ENCODE results near the gene XPO5.
"Not testable (repeated sequence)": the region's sequence is repeated elsewhere in the genome, so short reads cannot be mapped to it uniquely, and the experiment has no call there.

The XPO5 gene

GRCh38 chr6:43540507-43540906 lies 35.3 kb downstream of the XPO5 start:
- no peak overlapping the region for H3K4me3 ChIP-seq (ENCODE audit: control insufficient read depth in 1 of 7, extremely low read depth in 1 of 7, insufficient read depth in 4 of 7, low read depth in 2 of 7, low read length in 6 of 7)
- H3K9me3 ChIP-seq (ENCODE audit: control extremely low read depth in 1 of 5, control insufficient read depth in 4 of 5, insufficient read depth in 2 of 5, low read depth in 1 of 5, low read length in 4 of 5), result no peaks in the 10 kb centered on the region
- no peak overlapping the region for H3K27ac ChIP-seq (ENCODE audit: insufficient read depth in 1 of 2, low read depth in 1 of 2, low read length in 2 of 2, poor library complexity in 1 of 2, severe bottlenecking in 2 of 2)
- peaks cover 22 to 61% (median 42%) of the 10 kb centered on the region in 4 experiments for H3K36me3 ChIP-seq (ENCODE audit: control insufficient read depth in 4 of 4, insufficient read depth in 4 of 4, low read length in 3 of 4)
- CTCF ChIA-PET, result no interaction called here
- POLR2A ChIA-PET, result no interaction called here
- H3K4me1 ChIP-seq (ENCODE audit: control extremely low read depth in 1 of 4, control insufficient read depth in 4 of 4, insufficient read depth in 4 of 4, low read length in 3 of 4), result no peaks in the 10 kb centered on the region
- DNase-seq, result no peak
- H3K27me3 ChIP-seq (replicated peaks in 2 of 5; ENCODE audit: control insufficient read depth in 4 of 5, insufficient read depth in 5 of 5, low read length in 4 of 5), result no peaks in the 10 kb centered on the region
- 100% methylated on average over 4 of the region's 5 CpGs for WGBS (ENCODE audit: insufficient coverage)

- H3K9me3 ChIP-seq (ENCODE audit: control extremely low read depth in 1 of 5, control insufficient read depth in 4 of 5, insufficient read depth in 2 of 5, low read depth in 1 of 5, low read length in 4 of 5); DNase-seq; POLR2A ChIA-PET; H3K4me3 ChIP-seq (ENCODE audit: control insufficient read depth in 1 of 7, extremely low read depth in 1 of 7, insufficient read depth in 4 of 7, low read depth in 2 of 7, low read length in 6 of 7); CTCF ChIA-PET; H3K4me1 ChIP-seq (ENCODE audit: control extremely low read depth in 1 of 4, control insufficient read depth in 4 of 4, insufficient read depth in 4 of 4, low read length in 3 of 4); H3K27ac ChIP-seq (ENCODE audit: insufficient read depth in 1 of 2, low read depth in 1 of 2, low read length in 2 of 2, poor library complexity in 1 of 2, severe bottlenecking in 2 of 2); H3K27me3 ChIP-seq (replicated peaks in 2 of 5; ENCODE audit: control insufficient read depth in 4 of 5, insufficient read depth in 5 of 5, low read length in 4 of 5): not testable (repeated sequence)
- WGBS (ENCODE audit: insufficient coverage), result 98% methylated on average over 19 of the region's 20 CpGs
- peaks cover 18 to 57% (median 38%) of the 10 kb centered on the region in 4 experiments for H3K36me3 ChIP-seq (ENCODE audit: control insufficient read depth in 4 of 4, insufficient read depth in 4 of 4, low read length in 3 of 4)
These were observed 36.4 kb downstream of the XPO5 start for GRCh38 chr6:43539409-43539808.

- WGBS (ENCODE audit: insufficient coverage), result 97% methylated on average over 5 of the region's 17 CpGs
- H3K27me3 ChIP-seq (replicated peaks in 2 of 5; ENCODE audit: control insufficient read depth in 4 of 5, insufficient read depth in 5 of 5, low read length in 4 of 5); H3K27ac ChIP-seq (ENCODE audit: insufficient read depth in 1 of 2, low read depth in 1 of 2, low read length in 2 of 2, poor library complexity in 1 of 2, severe bottlenecking in 2 of 2); POLR2A ChIA-PET; DNase-seq; H3K9me3 ChIP-seq (ENCODE audit: control extremely low read depth in 1 of 5, control insufficient read depth in 4 of 5, insufficient read depth in 2 of 5, low read depth in 1 of 5, low read length in 4 of 5); H3K4me1 ChIP-seq (ENCODE audit: control extremely low read depth in 1 of 4, control insufficient read depth in 4 of 4, insufficient read depth in 4 of 4, low read length in 3 of 4); H3K4me3 ChIP-seq (ENCODE audit: control insufficient read depth in 1 of 7, extremely low read depth in 1 of 7, insufficient read depth in 4 of 7, low read depth in 2 of 7, low read length in 6 of 7): not testable (repeated sequence)
- peaks cover 16 to 55% (median 39%) of the 10 kb centered on the region in 4 experiments for H3K36me3 ChIP-seq (ENCODE audit: control insufficient read depth in 4 of 4, insufficient read depth in 4 of 4, low read length in 3 of 4)
- CTCF ChIA-PET, result interaction anchor here (1.4 kb wide), 1 partner anchor 33 kb away, joined by 3 read pairs; no protein-coding TSS in a partner anchor
These were observed 36.9 kb downstream of the XPO5 start for GRCh38 chr6:43538986-43539385.

GRCh38 chr6:43532201-43532600 lies 43.6 kb downstream of the XPO5 start:
- DNase-seq, result no peak
- H3K27me3 ChIP-seq (replicated peaks in 2 of 5; ENCODE audit: control insufficient read depth in 4 of 5, insufficient read depth in 5 of 5, low read length in 4 of 5), result no peaks in the 10 kb centered on the region
- H3K9me3 ChIP-seq (ENCODE audit: control extremely low read depth in 1 of 5, control insufficient read depth in 4 of 5, insufficient read depth in 2 of 5, low read depth in 1 of 5, low read length in 4 of 5), result no peaks in the 10 kb centered on the region
- ChIA-PET CTCF (no interaction called here), POLR2A (no interaction called here)
- H3K27ac ChIP-seq (ENCODE audit: insufficient read depth in 1 of 2, low read depth in 1 of 2, low read length in 2 of 2, poor library complexity in 1 of 2, severe bottlenecking in 2 of 2), result no peak overlapping the region
- no peak overlapping the region for H3K4me3 ChIP-seq (ENCODE audit: control insufficient read depth in 1 of 7, extremely low read depth in 1 of 7, insufficient read depth in 4 of 7, low read depth in 2 of 7, low read length in 6 of 7)
- H3K4me1 ChIP-seq (ENCODE audit: control extremely low read depth in 1 of 4, control insufficient read depth in 4 of 4, insufficient read depth in 4 of 4, low read length in 3 of 4), result no peaks in the 10 kb centered on the region
- WGBS (ENCODE audit: insufficient coverage), result no CpG with 5 or more reads among the region's 1 CpG
- peaks cover 16 to 76% (median 54%) of the 10 kb centered on the region in 4 experiments for H3K36me3 ChIP-seq (ENCODE audit: control insufficient read depth in 4 of 4, insufficient read depth in 4 of 4, low read length in 3 of 4)

- Histone ChIP-seq H3K27me3 (replicated peaks in 2 of 5; ENCODE audit: control insufficient read depth in 4 of 5, insufficient read depth in 5 of 5, low read length in 4 of 5) (no peaks in the 10 kb centered on the region), H3K36me3 (ENCODE audit: control insufficient read depth in 4 of 4, insufficient read depth in 4 of 4, low read length in 3 of 4) (peaks cover 30 to 96% (median 87%) of the 10 kb centered on the region in 4 experiments), H3K4me1 (ENCODE audit: control extremely low read depth in 1 of 4, control insufficient read depth in 4 of 4, insufficient read depth in 4 of 4, low read length in 3 of 4) (no peaks in the 10 kb centered on the region), H3K27ac (ENCODE audit: insufficient read depth in 1 of 2, low read depth in 1 of 2, low read length in 2 of 2, poor library complexity in 1 of 2, severe bottlenecking in 2 of 2) (no peak overlapping the region), H3K4me3 (ENCODE audit: control insufficient read depth in 1 of 7, extremely low read depth in 1 of 7, insufficient read depth in 4 of 7, low read depth in 2 of 7, low read length in 6 of 7) (no peak overlapping the region), H3K9me3 (ENCODE audit: control extremely low read depth in 1 of 5, control insufficient read depth in 4 of 5, insufficient read depth in 2 of 5, low read depth in 1 of 5, low read length in 4 of 5) (no peaks in the 10 kb centered on the region)
- ChIA-PET POLR2A (no interaction called here), CTCF (interaction anchor here (1.1 kb wide), 1 partner anchor 20 kb away, joined by 3 read pairs; no protein-coding TSS in a partner anchor)
- DNase-seq, result no peak
- WGBS (ENCODE audit: insufficient coverage), result 97% methylated on average over 9 of the region's 10 CpGs
These were observed 51.3 kb downstream of the XPO5 start for GRCh38 chr6:43524483-43524961.

- no peak overlapping the region for H3K27ac ChIP-seq (ENCODE audit: insufficient read depth in 1 of 2, low read depth in 1 of 2, low read length in 2 of 2, poor library complexity in 1 of 2, severe bottlenecking in 2 of 2)
- peaks cover 2 to 6% (median 3%) of the 10 kb centered on the region in 4 experiments for H3K4me1 ChIP-seq (ENCODE audit: control extremely low read depth in 1 of 4, control insufficient read depth in 4 of 4, insufficient read depth in 4 of 4, low read length in 3 of 4)
- ChIA-PET POLR2A (no interaction called here), CTCF (no interaction called here)
- H3K36me3 ChIP-seq (ENCODE audit: control insufficient read depth in 4 of 4, insufficient read depth in 4 of 4, low read length in 3 of 4), result peaks cover 30 to 88% (median 82%) of the 10 kb centered on the region in 4 experiments
- 100% methylated on average over 2 of the region's 3 CpGs for WGBS (ENCODE audit: insufficient coverage)
- no peak overlapping the region for H3K4me3 ChIP-seq (ENCODE audit: control insufficient read depth in 1 of 7, extremely low read depth in 1 of 7, insufficient read depth in 4 of 7, low read depth in 2 of 7, low read length in 6 of 7)
- no peaks in the 10 kb centered on the region for H3K27me3 ChIP-seq (replicated peaks in 2 of 5; ENCODE audit: control insufficient read depth in 4 of 5, insufficient read depth in 5 of 5, low read length in 4 of 5)
- H3K9me3 ChIP-seq (ENCODE audit: control extremely low read depth in 1 of 5, control insufficient read depth in 4 of 5, insufficient read depth in 2 of 5, low read depth in 1 of 5, low read length in 4 of 5), result no peaks in the 10 kb centered on the region
- DNase-seq, result no peak
These were observed 52.6 kb downstream of the XPO5 start for GRCh38 chr6:43523284-43523683.

GRCh38 chr6:43522547-43523261 lies 53.1 kb downstream of the XPO5 start:
- H3K4me1 ChIP-seq (ENCODE audit: control extremely low read depth in 1 of 4, control insufficient read depth in 4 of 4, insufficient read depth in 4 of 4, low read length in 3 of 4), result peaks cover 8 to 11% (median 9%) of the 10 kb centered on the region in 4 experiments
- H3K27ac ChIP-seq (ENCODE audit: insufficient read depth in 1 of 2, low read depth in 1 of 2, low read length in 2 of 2, poor library complexity in 1 of 2, severe bottlenecking in 2 of 2), result no peak overlapping the region
- no peak for DNase-seq
- no peaks in the 10 kb centered on the region for H3K27me3 ChIP-seq (replicated peaks in 2 of 5; ENCODE audit: control insufficient read depth in 4 of 5, insufficient read depth in 5 of 5, low read length in 4 of 5)
- ChIA-PET CTCF (no interaction called here), POLR2A (no interaction called here)
- H3K9me3 ChIP-seq (ENCODE audit: control extremely low read depth in 1 of 5, control insufficient read depth in 4 of 5, insufficient read depth in 2 of 5, low read depth in 1 of 5, low read length in 4 of 5), result no peaks in the 10 kb centered on the region
- peaks cover 27 to 83% (median 76%) of the 10 kb centered on the region in 4 experiments for H3K36me3 ChIP-seq (ENCODE audit: control insufficient read depth in 4 of 4, insufficient read depth in 4 of 4, low read length in 3 of 4)
- H3K4me3 ChIP-seq (ENCODE audit: control insufficient read depth in 1 of 7, extremely low read depth in 1 of 7, insufficient read depth in 4 of 7, low read depth in 2 of 7, low read length in 6 of 7), result no peak overlapping the region
- WGBS (ENCODE audit: insufficient coverage), result 90% methylated on average over 6 of the region's 8 CpGs

Data from common myeloid progenitor, CD34-positive (primary cell).